ENCODE data around the gene PDZD7.

PDZD7 gene

DNA sequence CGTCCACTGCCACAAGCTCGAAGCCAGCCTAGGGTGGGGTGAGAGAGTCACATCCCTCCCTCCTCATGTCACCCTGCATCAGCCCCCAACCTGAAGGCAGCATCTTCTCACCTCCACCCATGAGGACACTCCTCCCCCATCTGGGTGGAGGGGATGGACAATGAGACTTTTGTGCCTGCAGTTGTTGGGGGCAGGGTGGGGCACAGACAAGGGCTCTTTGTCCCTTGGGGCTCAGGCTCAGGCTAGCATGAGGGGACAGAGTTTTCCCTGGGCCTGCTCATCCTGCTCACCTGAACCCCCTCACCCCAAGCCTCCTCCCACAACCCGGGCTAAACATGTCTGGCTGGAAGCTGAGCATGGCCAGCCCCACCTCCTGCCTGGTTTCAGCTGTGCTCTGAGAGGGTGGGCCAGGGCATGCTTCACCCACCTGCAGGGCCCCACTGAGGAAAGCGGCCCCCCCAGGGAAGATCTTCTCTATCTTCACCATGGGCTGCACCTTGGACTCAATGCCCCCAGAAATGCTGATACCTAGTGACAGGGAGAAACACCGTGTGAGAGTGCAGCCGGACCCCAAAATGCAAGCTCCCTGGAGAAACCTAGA lies 22.0 kb downstream of the PDZD7 start:
- H3K27me3 ChIP-seq (ENCODE audit: control insufficient read depth, insufficient read depth, low read length), result no peaks in the 10 kb centered on the region
- H3K36me3 ChIP-seq (ENCODE audit: control insufficient read depth, insufficient read depth, low read length), result peaks cover 11% of the 10 kb centered on the region
- H3K27ac ChIP-seq (ENCODE audit: low read depth, low read length), result peak overlapping the region; percentile 44
- H3K4me1 ChIP-seq (ENCODE audit: control insufficient read depth, insufficient read depth, low read length), result peaks cover 18% of the 10 kb centered on the region
- no peak overlapping the region for H3K9ac ChIP-seq (ENCODE audit: low read length)
- H3K4me3 ChIP-seq (ENCODE audit: low read length), result no peak overlapping the region

GRCh38 chr10:101007915-101008822 lies 22.8 kb downstream of the PDZD7 start:
- H3K4me3 ChIP-seq (ENCODE audit: low read length), result no peak overlapping the region
- H3K27ac ChIP-seq (ENCODE audit: low read depth, low read length), result peak overlapping the region; percentile 44
- H3K9ac ChIP-seq (ENCODE audit: low read length), result no peak overlapping the region
- no peaks in the 10 kb centered on the region for H3K27me3 ChIP-seq (ENCODE audit: control insufficient read depth, insufficient read depth, low read length)
- peaks cover 16% of the 10 kb centered on the region for H3K4me1 ChIP-seq (ENCODE audit: control insufficient read depth, insufficient read depth, low read length)
- H3K36me3 ChIP-seq (ENCODE audit: control insufficient read depth, insufficient read depth, low read length), result peaks cover 16% of the 10 kb centered on the region

- peak overlapping the region; percentile 27 for H3K27ac ChIP-seq (ENCODE audit: low read depth, low read length)
- peaks cover 14% of the 10 kb centered on the region for H3K4me1 ChIP-seq (ENCODE audit: control insufficient read depth, insufficient read depth, low read length)
- H3K27me3 ChIP-seq (ENCODE audit: control insufficient read depth, insufficient read depth, low read length), result no peaks in the 10 kb centered on the region
- no peak overlapping the region for H3K9ac ChIP-seq (ENCODE audit: low read length)
- no peak overlapping the region for H3K4me3 ChIP-seq (ENCODE audit: low read length)
- peaks cover 19% of the 10 kb centered on the region for H3K36me3 ChIP-seq (ENCODE audit: control insufficient read depth, insufficient read depth, low read length)
Observed at GRCh38 chr10:101007099-101007711, 23.7 kb downstream of the PDZD7 start.

- Histone ChIP-seq H3K4me3 (ENCODE audit: low read length) (no peak overlapping the region), H3K36me3 (ENCODE audit: control insufficient read depth, insufficient read depth, low read length) (peaks cover 19% of the 10 kb centered on the region), H3K27me3 (ENCODE audit: control insufficient read depth, insufficient read depth, low read length) (no peaks in the 10 kb centered on the region), H3K27ac (ENCODE audit: low read depth, low read length) (peak overlapping the region; percentile 27), H3K9ac (ENCODE audit: low read length) (no peak overlapping the region), H3K4me1 (ENCODE audit: control insufficient read depth, insufficient read depth, low read length) (peaks cover 20% of the 10 kb centered on the region)
Observed at GRCh38 chr10:101006593-101007098, 24.3 kb downstream of the PDZD7 start.

GRCh38 chr10:101005869-101006567 lies 24.9 kb downstream of the PDZD7 start:
- Histone ChIP-seq H3K9ac (ENCODE audit: low read length) (no peak overlapping the region), H3K4me1 (ENCODE audit: control insufficient read depth, insufficient read depth, low read length) (peaks cover 26% of the 10 kb centered on the region), H3K4me3 (ENCODE audit: low read length) (no peak overlapping the region), H3K27me3 (ENCODE audit: control insufficient read depth, insufficient read depth, low read length) (no peaks in the 10 kb centered on the region), H3K27ac (ENCODE audit: low read depth, low read length) (no peak overlapping the region), H3K36me3 (ENCODE audit: control insufficient read depth, insufficient read depth, low read length) (peaks cover 19% of the 10 kb centered on the region)

GRCh38 chr10:101005361-101005760 lies 25.6 kb downstream of the PDZD7 start:
- H3K4me1 ChIP-seq (ENCODE audit: control insufficient read depth, insufficient read depth, low read length), result peaks cover 30% of the 10 kb centered on the region
- no peak overlapping the region for H3K27ac ChIP-seq (ENCODE audit: low read depth, low read length)
- no peaks in the 10 kb centered on the region for H3K27me3 ChIP-seq (ENCODE audit: control insufficient read depth, insufficient read depth, low read length)
- H3K4me3 ChIP-seq (ENCODE audit: low read length), result no peak overlapping the region
- H3K36me3 ChIP-seq (ENCODE audit: control insufficient read depth, insufficient read depth, low read length), result peaks cover 19% of the 10 kb centered on the region
- no peak overlapping the region for H3K9ac ChIP-seq (ENCODE audit: low read length)

DNA sequence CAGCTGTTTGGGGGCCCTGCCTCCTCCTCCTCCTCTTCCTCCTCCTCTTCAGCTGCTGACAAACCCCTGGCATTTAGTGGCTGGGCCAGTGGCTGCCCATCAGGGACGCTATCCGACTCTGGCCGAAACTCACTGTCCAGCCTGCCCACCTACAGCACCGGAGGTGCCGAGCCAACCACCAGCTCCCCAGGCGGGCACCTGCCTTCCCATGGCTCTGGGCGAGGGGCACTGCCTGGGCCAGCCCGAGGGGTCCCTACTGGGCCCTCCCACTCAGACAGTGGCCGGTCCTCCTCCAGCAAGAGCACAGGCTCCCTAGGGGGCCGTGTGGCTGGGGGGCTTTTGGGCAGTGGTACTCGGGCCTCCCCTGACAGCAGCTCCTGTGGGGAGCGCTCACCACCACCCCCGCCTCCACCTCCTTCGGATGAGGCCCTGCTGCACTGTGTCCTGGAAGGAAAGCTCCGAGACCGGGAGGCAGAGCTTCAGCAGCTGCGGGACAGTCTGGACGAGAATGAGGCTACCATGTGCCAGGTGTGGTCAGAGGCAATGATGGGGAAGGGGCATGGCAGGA lies 27.2 kb downstream of the PDZD7 start:
- peaks cover 32% of the 10 kb centered on the region for H3K4me1 ChIP-seq (ENCODE audit: control insufficient read depth, insufficient read depth, low read length)
- no peaks in the 10 kb centered on the region for H3K27me3 ChIP-seq (ENCODE audit: control insufficient read depth, insufficient read depth, low read length)
- no peak overlapping the region for H3K27ac ChIP-seq (ENCODE audit: low read depth, low read length)
- peaks cover 19% of the 10 kb centered on the region for H3K36me3 ChIP-seq (ENCODE audit: control insufficient read depth, insufficient read depth, low read length)
- H3K9ac ChIP-seq (ENCODE audit: low read length), result no peak overlapping the region
- H3K4me3 ChIP-seq (ENCODE audit: low read length), result no peak overlapping the region

DNA sequence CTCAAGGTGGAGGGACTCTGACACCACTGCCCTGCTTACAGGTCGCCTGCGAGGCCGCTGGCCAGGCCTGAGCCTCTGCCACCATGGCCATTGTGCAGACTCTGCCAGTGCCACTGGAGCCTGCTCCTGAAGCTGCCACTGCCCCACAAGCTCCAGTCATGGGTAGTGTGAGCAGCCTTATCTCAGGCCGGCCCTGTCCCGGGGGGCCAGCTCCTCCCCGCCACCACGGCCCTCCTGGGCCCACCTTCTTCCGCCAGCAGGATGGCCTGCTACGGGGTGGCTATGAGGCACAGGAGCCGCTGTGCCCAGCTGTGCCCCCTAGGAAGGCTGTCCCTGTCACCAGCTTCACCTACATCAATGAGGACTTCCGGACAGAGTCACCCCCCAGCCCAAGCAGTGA lies 28.5 kb downstream of the PDZD7 start:
- no peak overlapping the region for H3K4me3 ChIP-seq (ENCODE audit: low read length)
- H3K9ac ChIP-seq (ENCODE audit: low read length), result no peak overlapping the region
- no peaks in the 10 kb centered on the region for H3K27me3 ChIP-seq (ENCODE audit: control insufficient read depth, insufficient read depth, low read length)
- peak overlapping the region; percentile 93 for H3K27ac ChIP-seq (ENCODE audit: low read depth, low read length)
- H3K4me1 ChIP-seq (ENCODE audit: control insufficient read depth, insufficient read depth, low read length), result peaks cover 31% of the 10 kb centered on the region
- H3K36me3 ChIP-seq (ENCODE audit: control insufficient read depth, insufficient read depth, low read length), result peaks cover 19% of the 10 kb centered on the region

- Histone ChIP-seq H3K4me3 (ENCODE audit: low read length) (peak overlapping the region; percentile 11), H3K27me3 (ENCODE audit: control insufficient read depth, insufficient read depth, low read length) (no peaks in the 10 kb centered on the region), H3K27ac (ENCODE audit: low read depth, low read length) (peak overlapping the region; percentile 93), H3K9ac (ENCODE audit: low read length) (peak overlapping the region; percentile 3), H3K4me1 (ENCODE audit: control insufficient read depth, insufficient read depth, low read length) (peaks cover 27% of the 10 kb centered on the region), H3K36me3 (ENCODE audit: control insufficient read depth, insufficient read depth, low read length) (peaks cover 19% of the 10 kb centered on the region)
Observed at GRCh38 chr10:101001659-101002035, 29.3 kb downstream of the PDZD7 start.

DNA sequence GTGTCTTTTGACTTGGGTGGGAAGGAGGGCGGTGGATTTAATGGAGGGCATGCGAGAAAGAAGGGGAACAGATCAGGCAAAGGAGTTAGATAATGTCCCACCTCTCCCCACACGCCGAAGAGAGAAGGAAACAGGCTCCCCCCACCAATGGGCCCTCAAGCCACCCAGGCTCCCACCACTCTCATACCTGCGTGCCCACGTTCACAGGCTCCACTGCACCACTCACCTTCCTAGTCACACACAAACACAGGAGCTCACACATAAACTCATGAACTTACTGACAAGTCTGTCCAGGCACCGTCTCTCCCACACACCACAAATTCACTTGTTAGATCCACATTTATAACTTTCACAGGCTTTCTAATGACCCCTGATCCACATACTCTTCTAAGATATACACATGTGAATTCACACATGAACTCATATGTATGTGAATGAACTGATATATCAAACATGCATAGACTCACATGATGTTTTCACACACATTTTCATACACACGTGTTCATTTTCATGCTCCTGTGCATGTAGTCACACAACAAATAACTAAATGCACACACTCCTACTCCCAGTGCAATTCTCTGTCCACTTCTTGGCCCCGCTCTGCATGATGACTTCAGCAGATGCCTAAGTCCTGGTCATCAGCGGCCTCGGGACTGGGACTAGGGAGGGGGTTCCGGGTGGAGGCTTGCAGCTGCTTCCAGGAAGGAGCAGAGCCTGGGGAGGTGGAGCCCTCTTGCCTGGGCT lies 29.8 kb downstream of the PDZD7 start:
- Histone ChIP-seq H3K4me1 (ENCODE audit: control insufficient read depth, insufficient read depth, low read length) (peaks cover 30% of the 10 kb centered on the region), H3K36me3 (ENCODE audit: control insufficient read depth, insufficient read depth, low read length) (peaks cover 16% of the 10 kb centered on the region), H3K9ac (ENCODE audit: low read length) (peak overlapping the region; percentile 79), H3K4me3 (ENCODE audit: low read length) (peak overlapping the region; percentile 76), H3K27me3 (ENCODE audit: control insufficient read depth, insufficient read depth, low read length) (no peaks in the 10 kb centered on the region), H3K27ac (ENCODE audit: low read depth, low read length) (peak overlapping the region; percentile 93)

DNA sequence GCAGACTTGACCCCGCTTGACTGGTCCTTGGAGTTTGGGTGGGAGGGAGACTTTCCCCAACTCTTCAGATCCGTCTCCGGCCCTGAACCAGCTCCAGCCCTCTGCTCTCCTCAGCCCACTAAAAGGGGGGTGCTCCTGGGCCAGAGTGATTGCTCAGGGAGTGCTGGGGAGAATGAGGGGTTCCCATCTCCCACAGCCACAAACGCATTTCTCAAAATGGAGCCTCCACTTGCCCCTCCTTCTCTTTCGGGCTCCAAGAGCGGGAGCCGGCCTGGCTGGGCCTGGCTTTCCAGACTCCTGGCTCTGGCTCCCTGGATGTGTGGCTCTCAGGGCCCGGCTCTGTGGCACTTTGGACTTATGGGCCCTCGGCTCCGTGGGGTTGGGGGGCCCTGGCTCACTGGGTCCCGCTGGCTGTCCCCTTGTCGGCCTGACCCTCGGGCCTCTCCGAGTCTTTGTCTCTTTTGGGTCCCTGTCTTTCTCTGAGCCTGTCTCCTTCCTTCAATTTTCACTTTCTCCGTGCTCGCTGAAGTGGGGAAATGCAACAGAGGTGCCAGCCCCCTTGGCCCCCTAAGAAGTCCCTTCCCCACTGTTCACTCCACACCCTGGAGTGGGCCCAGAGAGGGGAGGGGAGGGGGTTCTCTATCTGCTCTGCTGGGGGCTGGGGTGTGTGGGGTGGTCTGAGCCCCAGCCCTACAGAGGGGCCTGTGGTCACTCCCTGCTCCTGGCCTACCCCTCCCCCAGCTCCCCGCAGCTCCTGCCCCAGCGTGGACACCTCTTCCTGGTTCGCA lies 30.6 kb downstream of the PDZD7 start:
- peaks cover 15% of the 10 kb centered on the region for H3K36me3 ChIP-seq (ENCODE audit: control insufficient read depth, insufficient read depth, low read length)
- peak overlapping the region; percentile 76 for H3K4me3 ChIP-seq (ENCODE audit: low read length)
- H3K9ac ChIP-seq (ENCODE audit: low read length), result peak overlapping the region; percentile 79
- peaks cover 30% of the 10 kb centered on the region for H3K4me1 ChIP-seq (ENCODE audit: control insufficient read depth, insufficient read depth, low read length)
- no peaks in the 10 kb centered on the region for H3K27me3 ChIP-seq (ENCODE audit: control insufficient read depth, insufficient read depth, low read length)
- peak overlapping the region; percentile 93 for H3K27ac ChIP-seq (ENCODE audit: low read depth, low read length)

Data from rectal smooth muscle tissue (tissue), 1 donor.